Measurements from ENCODE around the gene SQOR.

DNA sequence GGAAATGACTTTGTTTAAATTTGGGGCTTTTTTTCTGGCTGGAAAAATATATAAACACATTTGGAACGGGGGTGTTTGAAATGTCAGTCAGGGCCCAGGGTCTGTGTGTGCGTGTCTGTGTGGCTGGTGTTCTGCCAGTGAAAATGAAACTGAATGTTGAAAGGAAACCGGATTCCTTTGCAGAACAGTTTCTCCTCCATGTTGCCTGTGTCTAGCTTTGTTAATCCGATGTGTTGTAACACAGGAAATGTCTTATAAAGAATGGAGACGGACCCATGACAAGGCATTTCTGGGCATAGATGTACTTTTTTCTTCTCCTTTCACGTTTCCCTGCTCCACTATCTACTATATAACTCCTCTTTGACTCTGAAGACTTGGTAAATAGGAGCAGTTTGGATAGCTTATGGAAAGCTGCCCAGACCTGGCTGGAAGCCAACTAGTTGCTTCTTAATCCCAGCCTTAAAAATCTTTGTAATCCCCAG lies 2.8 kb downstream of the SQOR start:
- TF ChIP-seq, protein P1, sequence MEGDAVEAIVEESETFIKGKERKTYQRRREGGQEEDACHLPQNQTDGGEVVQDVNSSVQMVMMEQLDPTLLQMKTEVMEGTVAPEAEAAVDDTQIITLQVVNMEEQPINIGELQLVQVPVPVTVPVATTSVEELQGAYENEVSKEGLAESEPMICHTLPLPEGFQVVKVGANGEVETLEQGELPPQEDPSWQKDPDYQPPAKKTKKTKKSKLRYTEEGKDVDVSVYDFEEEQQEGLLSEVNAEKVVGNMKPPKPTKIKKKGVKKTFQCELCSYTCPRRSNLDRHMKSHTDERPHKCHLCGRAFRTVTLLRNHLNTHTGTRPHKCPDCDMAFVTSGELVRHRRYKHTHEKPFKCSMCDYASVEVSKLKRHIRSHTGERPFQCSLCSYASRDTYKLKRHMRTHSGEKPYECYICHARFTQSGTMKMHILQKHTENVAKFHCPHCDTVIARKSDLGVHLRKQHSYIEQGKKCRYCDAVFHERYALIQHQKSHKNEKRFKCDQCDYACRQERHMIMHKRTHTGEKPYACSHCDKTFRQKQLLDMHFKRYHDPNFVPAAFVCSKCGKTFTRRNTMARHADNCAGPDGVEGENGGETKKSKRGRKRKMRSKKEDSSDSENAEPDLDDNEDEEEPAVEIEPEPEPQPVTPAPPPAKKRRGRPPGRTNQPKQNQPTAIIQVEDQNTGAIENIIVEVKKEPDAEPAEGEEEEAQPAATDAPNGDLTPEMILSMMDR (IDR thresholded peaks at IDR 0.05): no peak
- peak; percentile 59 for TF ChIP-seq POLR2A (IDR thresholded peaks at IDR 0.05)

Measured in right lobe of liver (tissue), 4 donors.